ENCODE measurements around the gene COL4A1.

Gene COL4A1

DNA sequence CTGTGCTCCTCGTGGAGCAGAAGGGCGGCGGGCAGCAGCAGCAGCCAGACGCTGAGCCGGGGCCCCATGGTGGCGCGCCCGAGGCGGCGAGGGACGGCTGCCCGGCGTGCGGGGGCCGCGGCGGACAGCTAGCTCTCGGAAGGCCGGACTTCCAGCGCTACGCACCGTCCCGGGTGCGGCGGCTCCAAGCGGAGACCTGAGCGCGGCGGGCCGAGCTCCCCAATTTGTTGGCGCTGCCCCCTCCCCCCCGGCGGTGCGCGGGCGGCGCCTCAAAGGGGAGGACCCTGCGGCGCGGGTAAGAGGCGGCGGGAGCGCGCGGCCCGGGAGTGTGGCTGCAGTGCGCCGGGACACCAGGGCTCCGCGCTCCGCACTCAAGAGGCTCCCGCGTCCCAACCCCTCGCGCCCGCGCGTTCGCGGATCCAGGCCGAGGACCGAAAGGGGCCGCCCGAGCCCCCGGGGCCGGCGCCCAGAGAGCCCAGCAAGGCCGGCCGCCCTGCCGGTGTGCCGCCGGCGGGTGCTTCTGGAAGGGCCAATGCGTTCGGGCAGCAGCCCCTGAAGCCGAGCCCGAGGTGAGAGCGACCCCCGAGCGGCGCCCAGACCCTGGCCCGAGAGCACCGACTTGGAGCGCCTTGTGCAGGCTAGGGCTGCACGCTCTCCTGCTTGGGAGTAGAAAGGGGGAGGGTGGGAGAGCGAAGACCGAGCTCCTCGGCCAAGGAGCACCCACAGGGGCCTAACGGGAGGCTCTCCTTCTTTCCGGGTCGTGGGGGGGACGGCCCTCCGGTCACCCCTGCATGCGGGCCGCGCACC is at the start of gene COL4A1, which contains the start of gene COL4A2:
Gene COL4A1 (minus strand): TSS at position 198 of the 807 bp plus-strand sequence. CDS start 130 bp downstream, at position 68.
Gene COL4A2 (plus strand): TSS at position 325 of the 807 bp plus-strand sequence. CDS start 620 bp downstream, outside the sequence.
- TF ChIP-seq, protein P1, sequence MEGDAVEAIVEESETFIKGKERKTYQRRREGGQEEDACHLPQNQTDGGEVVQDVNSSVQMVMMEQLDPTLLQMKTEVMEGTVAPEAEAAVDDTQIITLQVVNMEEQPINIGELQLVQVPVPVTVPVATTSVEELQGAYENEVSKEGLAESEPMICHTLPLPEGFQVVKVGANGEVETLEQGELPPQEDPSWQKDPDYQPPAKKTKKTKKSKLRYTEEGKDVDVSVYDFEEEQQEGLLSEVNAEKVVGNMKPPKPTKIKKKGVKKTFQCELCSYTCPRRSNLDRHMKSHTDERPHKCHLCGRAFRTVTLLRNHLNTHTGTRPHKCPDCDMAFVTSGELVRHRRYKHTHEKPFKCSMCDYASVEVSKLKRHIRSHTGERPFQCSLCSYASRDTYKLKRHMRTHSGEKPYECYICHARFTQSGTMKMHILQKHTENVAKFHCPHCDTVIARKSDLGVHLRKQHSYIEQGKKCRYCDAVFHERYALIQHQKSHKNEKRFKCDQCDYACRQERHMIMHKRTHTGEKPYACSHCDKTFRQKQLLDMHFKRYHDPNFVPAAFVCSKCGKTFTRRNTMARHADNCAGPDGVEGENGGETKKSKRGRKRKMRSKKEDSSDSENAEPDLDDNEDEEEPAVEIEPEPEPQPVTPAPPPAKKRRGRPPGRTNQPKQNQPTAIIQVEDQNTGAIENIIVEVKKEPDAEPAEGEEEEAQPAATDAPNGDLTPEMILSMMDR (IDR thresholded peaks at IDR 0.05; ENCODE audit: low read depth, low read length), result no peak
- DNase-seq (ENCODE audit: extremely low read depth, low read depth), result no peak

DNA sequence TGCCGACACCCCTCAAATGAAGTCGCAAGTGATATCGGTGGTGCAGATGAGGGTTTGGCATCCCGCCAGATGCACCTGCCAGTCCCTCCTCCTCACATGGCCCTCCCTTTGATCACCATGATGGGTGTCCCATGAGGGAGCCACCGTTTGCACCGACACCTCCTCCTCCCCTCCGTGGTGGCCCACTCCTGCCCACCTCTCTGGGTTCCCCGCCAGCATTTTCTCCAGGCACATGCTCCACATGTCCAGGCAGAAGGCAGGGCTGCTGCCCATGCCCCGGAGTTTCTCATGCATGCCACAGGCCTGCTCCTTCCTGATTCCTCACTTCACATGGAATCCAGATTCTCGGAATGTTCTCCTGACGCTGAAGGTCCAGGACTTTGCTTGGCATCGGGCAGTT is 49.4 kb upstream of the COL4A1 start:
- DNase-seq (ENCODE audit: extremely low read depth, low read depth), result no peak
- TF ChIP-seq, protein P1 (IDR thresholded peaks at IDR 0.05; ENCODE audit: low read depth, low read length), result no peak

DNA sequence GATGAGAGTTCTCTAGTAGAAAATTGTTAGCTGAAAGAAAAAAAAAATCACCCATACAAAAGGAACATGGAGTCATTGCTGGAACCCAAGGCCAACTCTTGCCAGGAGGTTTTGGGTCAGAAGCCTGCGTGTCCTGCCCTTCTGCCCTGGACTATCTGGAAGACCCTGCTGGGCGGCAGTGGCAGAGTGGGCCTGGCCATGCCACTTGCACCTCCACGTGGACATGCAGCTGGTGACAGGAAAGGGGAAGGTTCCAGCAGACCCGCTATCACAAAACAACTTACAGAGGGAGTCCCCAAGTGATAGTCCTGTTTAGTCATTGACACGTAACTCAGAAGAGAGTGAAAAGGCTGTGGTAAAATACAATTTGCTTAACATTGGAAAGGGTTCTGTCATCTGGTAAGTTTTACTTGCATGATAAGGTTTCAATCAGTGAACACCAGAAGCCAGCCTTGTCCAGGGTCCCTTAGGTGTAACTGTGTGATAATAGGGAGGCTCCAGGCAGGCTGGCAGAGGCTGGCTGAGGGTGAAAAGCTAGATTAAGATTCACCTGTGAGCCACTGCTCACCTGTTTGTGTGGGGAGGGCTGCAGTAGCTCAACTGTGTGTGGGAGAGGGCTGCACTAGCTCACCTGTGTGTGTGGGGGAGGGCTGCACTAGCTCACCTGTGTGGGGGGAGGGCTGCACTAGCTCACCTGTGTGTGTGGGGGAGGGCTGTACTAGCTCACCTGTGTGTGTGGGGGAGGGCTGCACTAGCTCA is 47.9 kb upstream of the COL4A1 start:
- no peak for DNase-seq (ENCODE audit: extremely low read depth, low read depth)
- TF ChIP-seq, protein P1 (IDR thresholded peaks at IDR 0.05; ENCODE audit: low read depth, low read length), result no peak

DNA sequence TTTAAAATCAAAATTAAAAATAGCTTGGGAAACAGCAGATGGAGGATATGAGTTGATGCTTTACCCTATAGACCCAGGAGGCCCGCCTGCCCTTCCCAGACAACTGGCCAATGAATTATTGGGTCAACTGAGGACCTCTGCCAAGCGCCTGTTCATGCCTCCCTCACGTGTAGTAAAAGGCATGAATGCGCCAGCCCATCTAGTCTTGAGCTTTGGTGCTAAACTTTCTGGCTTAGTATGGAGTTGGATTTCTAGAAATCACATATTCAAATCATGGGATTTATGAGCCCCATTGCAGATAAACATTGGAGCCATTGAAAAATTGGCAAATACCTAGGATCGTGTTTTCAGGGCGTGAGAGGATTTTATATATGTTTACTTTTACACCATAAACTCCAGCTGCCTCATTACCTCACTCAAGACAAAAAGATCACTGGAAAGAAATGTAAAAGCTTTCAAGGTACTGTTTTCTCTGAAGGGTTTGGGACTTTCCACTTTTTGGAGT is 47.2 kb upstream of the COL4A1 start:
- TF ChIP-seq, protein P1 (IDR thresholded peaks at IDR 0.05; ENCODE audit: low read depth, low read length), result no peak
- no peak for DNase-seq (ENCODE audit: extremely low read depth, low read depth)

DNA sequence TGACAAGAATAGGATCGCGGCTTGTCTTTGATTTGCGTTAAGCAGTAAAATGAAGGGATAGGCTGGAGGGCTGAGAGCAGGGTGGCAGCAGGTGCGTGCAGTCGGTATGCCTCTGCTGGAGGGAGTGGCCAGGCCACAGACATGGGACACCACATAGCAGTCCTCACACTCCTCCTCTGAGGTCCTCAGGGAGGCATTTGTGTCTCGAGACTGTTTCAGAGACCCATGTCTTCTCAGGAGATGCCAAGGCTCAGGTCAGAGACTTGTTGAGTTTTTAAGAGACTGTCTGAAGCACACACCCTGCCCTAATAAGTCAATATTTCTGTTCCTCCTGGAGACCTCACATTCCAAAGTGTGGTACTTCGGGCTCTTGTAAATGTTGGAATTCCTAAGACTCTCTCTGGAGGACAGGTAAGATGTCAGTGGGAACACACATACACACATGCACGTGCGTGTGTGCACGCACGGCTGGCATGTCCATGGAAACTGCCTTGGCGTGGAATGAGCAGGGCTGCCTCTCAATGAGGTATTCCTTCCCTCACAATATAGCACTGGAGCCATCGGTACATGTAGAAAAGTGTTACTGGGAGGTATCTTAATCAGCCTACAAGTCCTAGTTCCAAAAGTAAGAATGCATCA is 46.5 kb upstream of the COL4A1 start:
- TF ChIP-seq, protein P1 (IDR thresholded peaks at IDR 0.05; ENCODE audit: low read depth, low read length), result no peak
- no peak for DNase-seq (ENCODE audit: extremely low read depth, low read depth)

DNA sequence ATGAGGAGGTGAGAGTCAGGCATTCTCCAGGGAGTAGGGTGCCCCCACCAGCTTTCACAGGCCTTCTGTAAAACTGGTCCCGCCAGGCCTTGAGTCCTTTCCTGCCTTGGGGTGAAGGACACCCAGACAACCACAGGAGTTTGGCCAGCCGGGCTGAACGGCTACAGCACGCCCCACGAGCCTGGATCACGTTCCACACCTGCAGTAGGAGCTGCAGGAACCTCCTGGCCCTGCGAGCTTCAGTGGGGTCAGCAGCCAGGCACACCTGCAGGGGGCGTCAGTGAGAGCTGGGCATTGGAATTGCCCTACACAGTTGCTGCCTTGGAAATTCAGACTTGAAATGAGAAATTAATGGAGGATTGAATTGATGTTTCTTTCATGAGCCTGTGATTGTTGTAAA is 45.8 kb upstream of the COL4A1 start:
- TF ChIP-seq, protein P1 (IDR thresholded peaks at IDR 0.05; ENCODE audit: low read depth, low read length), result peak; percentile 5

More for the DNA sequence above, 45.8 kb upstream of the COL4A1 start:
- DNase-seq (ENCODE audit: extremely low read depth, low read depth), result no peak
